Epithelial cell of proximal tubule (primary cell): ENCODE results near the gene NLN. TPM values are rescaled to one million over a fixed set of nuclear protein-coding genes. Genes with fewer than 3 reads are reported as not detected.

Experiments used
- DNase-seq: peaks from one replicate; pipeline ENCODE4 v3.0.0-alpha.2; 2011; ENCODE audit warnings: low read depth
- H3K4me3 ChIP-seq: 2 replicates; pipeline ENCODE4 v1.5.1; 2011; ENCODE audit warnings: low read depth, mild to moderate bottlenecking, low read length
- CTCF ChIP-seq: conservative IDR thresholded peaks from 2 replicates; pipeline ENCODE4 v1.5.1; 2012; ENCODE audit warnings: low read depth, mild to moderate bottlenecking, low read length
- total RNA-seq: library from RNA; depleted of rRNA; stranded (reverse); fragments of >200 nt; gene quantifications from 2 replicates; pipeline ENCODE4 v1.2.3, GENCODE V29; 2015

Gene NLN
- total RNA-seq, 1 donor from 2014 or later = 25.8 TPM

- no peak for DNase-seq
- TF ChIP-seq CTCF = no peak
- no peak overlapping the region for H3K4me3 ChIP-seq
Measured at GRCh38 chr5:65873181-65873750, 151.3 kb downstream of the NLN start.

GRCh38 chr5:65874241-65874640 is 152.2 kb downstream of the NLN start:
- no peak overlapping the region for H3K4me3 ChIP-seq
- DNase-seq = no peak
- TF ChIP-seq CTCF = no peak

GRCh38 chr5:65876496-65876895 is 154.5 kb downstream of the NLN start:
- DNase-seq = no peak
- H3K4me3 ChIP-seq = no peak overlapping the region
- TF ChIP-seq CTCF = no peak

- no peak for TF ChIP-seq CTCF
- no peak overlapping the region for H3K4me3 ChIP-seq
- DNase-seq = no peak
Measured at GRCh38 chr5:65876970-65877369, 155.0 kb downstream of the NLN start.

Other genes starting within 250 kb of the NLN start
- gene ADAMTS6, start 240.3 kb upstream of the NLN start, total RNA-seq = 3.5 and 12.1 TPM in 2 replicates
- gene CENPK, start 159.0 kb upstream of the NLN start, total RNA-seq = 23.6 and 31.8 TPM in 2 replicates
- gene PPWD1, start 158.9 kb upstream of the NLN start, total RNA-seq = 18.7 and 20.6 TPM in 2 replicates
- gene TRIM23, start 97.9 kb upstream of the NLN start, total RNA-seq = 6.3 and 8.5 TPM in 2 replicates
- 1.8 and 2.0 TPM in 2 replicates for gene SHLD3, start 97.2 kb upstream of the NLN start, total RNA-seq
- gene TRAPPC13, start 97.2 kb upstream of the NLN start, total RNA-seq = 9.2 and 18.3 TPM in 2 replicates
- 5.1 and 9.5 TPM in 2 replicates for gene SGTB, start 96 bp upstream of the NLN start, total RNA-seq
- gene ERBIN, start 204.4 kb downstream of the NLN start, total RNA-seq = 74.0 and 77.4 TPM in 2 replicates